ENCODE measurements around the gene R3HDM2.

- TF ChIP-seq EP300 (conservative IDR thresholded peaks at IDR 0.05; ENCODE audit: poor library complexity, severe bottlenecking) (no peak), RAD21 (conservative IDR thresholded peaks at IDR 0.05) (no peak), POLR2AphosphoS5 (IDR thresholded peaks at IDR 0.05) (no peak), SMC3 (conservative IDR thresholded peaks at IDR 0.05; ENCODE audit: poor library complexity) (no peak)
Observed at GRCh38 chr12:57250956-57251355, 179.9 kb downstream of the R3HDM2 start, which contains the start of gene STAC3.

Data from neural cell (in vitro differentiated cells).